HepG2 (cell line): ENCODE measurements around the gene NCAM2. TPM values are rescaled to one million over a fixed set of nuclear protein-coding genes. Genes with fewer than 3 reads are reported as not detected.

Experiments
- ATAC-seq: fragments of 200-7000 bp; cut with Tn5 transposase; 3 replicates; pipeline ENCODE4 v1.9.1; 2020; ENCODE audit warnings: mild to moderate bottlenecking, moderate library complexity
- BruUV-seq: library from RNA; stranded (reverse); fragments of 400-500 nt; replicated peaks from 2 replicates; lab custom pipeline; 2021; lab: Mats Ljungman, UMichigan
- CTCF ChIA-PET: fragments of 300-600 bp; formaldehyde crosslinking; extraction: SDS; loops from one replicate; lab custom pipeline; 2021; ENCODE audit warnings: low total read pairs, inconsistent platforms, low intra/inter-chr PET ratio; lab: Yijun Ruan, JAX
- POLR2A ChIA-PET: fragments of 350-600 bp; sonication (Branson Sonifier 250); formaldehyde crosslinking; loops from one replicate; lab custom pipeline; 2020; ENCODE audit warnings: antibody characterized with exemption, inconsistent platforms; lab: Yijun Ruan, JAX
- DNase-seq: peaks from one replicate; pipeline ENCODE4 v3.0.0-alpha.2; 2015; ENCODE audit warnings: low spot score
- FAIRE-seq: peaks from 3 replicates; lab custom pipeline; 2011; peaks lifted over from hg19 to GRCh38; lab: Jason Lieb, UNC
- H2AFZ ChIP-seq: one replicate; pipeline ENCODE4 v1.6.1; 2011; ENCODE audit warnings: low read length, inconsistent platforms
- H3K27ac ChIP-seq: fragments of 300-600 bp; 3 replicates; pipeline ENCODE4 v1.8.0; 2011; ENCODE audit warnings: mixed run types, mild to moderate bottlenecking, mixed read lengths, low read length, inconsistent platforms; ENCODE audit not compliant: insufficient read depth; ENCODE audit errors: extremely low read length
- H3K27me3 ChIP-seq, 2 experiments: fragments of 200-600 bp in 1 of 2; 2 replicates in 1 of 2; 3 replicates in 1 of 2; pipeline versions ENCODE4 v1.6.0 to v1.8.0; 2011; ENCODE audit warnings: low read length in 2 of 2, mild to moderate bottlenecking in 2 of 2, moderate library complexity in 2 of 2, inconsistent platforms in 1 of 2; ENCODE audit not compliant: insufficient read depth in 2 of 2, control insufficient read depth in 1 of 2
- H3K36me3 ChIP-seq, 2 experiments: fragments of 200-600 bp in 1 of 2; replicated peaks in 1 of 2; 2 replicates in 1 of 2; 3 replicates in 1 of 2; pipeline versions ENCODE4 v1.5.1 to v1.8.0; 2011; ENCODE audit warnings: low read length in 2 of 2, inconsistent platforms in 1 of 2; ENCODE audit not compliant: insufficient read depth in 2 of 2, control insufficient read depth in 1 of 2
- H3K4me1 ChIP-seq: 2 replicates; pipeline ENCODE4 v1.5.1; 2012; ENCODE audit warnings: low read length, inconsistent platforms; ENCODE audit not compliant: insufficient read depth
- H3K4me2 ChIP-seq: 2 replicates; pipeline ENCODE4 v1.6.0; 2011; ENCODE audit warnings: low read depth, low read length, inconsistent platforms
- H3K4me3 ChIP-seq, 3 experiments: fragments of 200-600 bp in 1 of 3; sonication (generic), shearing (Covaris generic) in 1 of 3; replicated peaks in 1 of 3; 2 replicates each; pipeline ENCODE4 v1.5.1; 2011 to 2016; ENCODE audit warnings: low read length in 3 of 3, inconsistent platforms in 2 of 3, low read depth in 2 of 3, mild to moderate bottlenecking in 2 of 3, control low read depth in 1 of 3, mixed read lengths in 1 of 3; ENCODE audit not compliant: insufficient read depth in 1 of 3
- H3K79me2 ChIP-seq: one replicate; pipeline ENCODE4 v1.6.1; 2011; ENCODE audit warnings: low read length, inconsistent platforms; ENCODE audit not compliant: insufficient read depth
- H3K9ac ChIP-seq: 2 replicates; pipeline ENCODE4 v1.6.0; 2011; ENCODE audit warnings: mild to moderate bottlenecking, low read depth, low read length, inconsistent platforms; ENCODE audit not compliant: insufficient read depth
- H3K9me3 ChIP-seq: 2 replicates; pipeline ENCODE4 v1.5.1; 2012; ENCODE audit warnings: mild to moderate bottlenecking, low read length
- H4K20me1 ChIP-seq: 2 replicates; pipeline ENCODE4 v1.6.0; 2011; ENCODE audit warnings: inconsistent platforms, mild to moderate bottlenecking, low read length, moderate library complexity; ENCODE audit not compliant: insufficient read depth
- JUN ChIP-seq: sonication (generic); formaldehyde crosslinking; IDR thresholded peaks from 2 replicates; pipeline ENCODE4 v1.4.0; 2020; ENCODE audit warnings: mild to moderate bottlenecking, missing genetic modification reagents
- MBD4 ChIP-seq: IDR thresholded peaks from 2 replicates; pipeline ENCODE4 v1.6.1; 2012; ENCODE audit warnings: low read length, inconsistent platforms, borderline replicate concordance
- NFKB2 ChIP-seq: sonication (generic); formaldehyde crosslinking; IDR thresholded peaks from 2 replicates; pipeline ENCODE4 v1.4.0; 2020; ENCODE audit warnings: missing genetic modification reagents, borderline replicate concordance
- SP5 ChIP-seq: IDR thresholded peaks from 2 replicates; pipeline ENCODE4 v1.6.1; 2016; ENCODE audit warnings: low read depth, borderline replicate concordance
- SRF ChIP-seq: IDR thresholded peaks from 2 replicates; pipeline ENCODE4 v1.6.1; 2011; ENCODE audit warnings: mild to moderate bottlenecking, low read depth, low read length, moderate library complexity
- ZNF17 ChIP-seq: sonication (generic); formaldehyde crosslinking; IDR thresholded peaks from 2 replicates; pipeline ENCODE4 v1.5.0; 2020; ENCODE audit warnings: mild to moderate bottlenecking, missing genetic modification reagents
- ZNF383 ChIP-seq: sonication (generic); formaldehyde crosslinking; IDR thresholded peaks from 2 replicates; pipeline ENCODE4 v1.4.0; 2020; ENCODE audit warnings: missing genetic modification reagents, mild to moderate bottlenecking, borderline replicate concordance
- ZNF510 ChIP-seq: sonication (generic); formaldehyde crosslinking; IDR thresholded peaks from 2 replicates; pipeline ENCODE4 v1.4.0; 2020; ENCODE audit warnings: low read depth, mild to moderate bottlenecking, missing genetic modification reagents
- ZNF672 ChIP-seq: sonication (generic); formaldehyde crosslinking; IDR thresholded peaks from 2 replicates; pipeline ENCODE4 v1.8.1; 2022; ENCODE audit warnings: missing genetic modification reagents
- ZNF737 ChIP-seq: sonication (generic); formaldehyde crosslinking; IDR thresholded peaks from 2 replicates; pipeline ENCODE4 v1.5.0; 2020; ENCODE audit warnings: missing genetic modification reagents, mild to moderate bottlenecking, borderline replicate concordance
- in situ Hi-C: cut with HindIII; loops from 2 replicates; pipeline ENCODE4 v1.10.0; 2017; ENCODE audit warnings: low pct_unique_long_range_greater_than_20kb; ENCODE audit not compliant: extremely low pct_ligation_motif_present
- intact Hi-C: fragments of 100-400 bp; cut with micrococcal nuclease; formaldehyde crosslinking; loops from one replicate; pipeline ENCODE4 v1.10.0; 2022; ENCODE audit not compliant: unreplicated experiment
- polyA plus RNA-seq, 8 experiments: library from polyadenylated mRNA; depleted of rRNA in 3 of 8; stranded (reverse) in 7 of 8; unstranded in 1 of 8; fragments of >200 nt; fragmentation: Illumina TruSeq in 4 of 8; extraction: Trizol in 4 of 8; gene quantifications; 2 replicates each; pipeline versions ENCODE4 v1.2.1 to v1.2.3, GENCODE V29; 2011 to 2016; ENCODE audit warnings: low read depth in 4 of 8, missing spikeins in 1 of 8, mixed read lengths in 1 of 8; ENCODE audit not compliant: insufficient read depth in 1 of 8
- total RNA-seq, 5 experiments: library from RNA; depleted of rRNA; stranded (reverse); fragments of >200 nt; fragmentation: Illumina TruSeq; extraction: Trizol; gene quantifications; 2 replicates each; pipeline ENCODE4 v1.2.3, GENCODE V29; 2016; ENCODE audit warnings: low read depth in 1 of 5
- TF ChIP-seq, protein P1 (sequence below): sonication (generic); formaldehyde crosslinking; IDR thresholded peaks from 2 replicates; pipeline ENCODE4 v1.4.0; 2020; ENCODE audit warnings: missing genetic modification reagents

Gene NCAM2
- total and polyA plus RNA-seq, 2 of the 13 experiments (the other 11 are each of a cell fraction or from before 2014, with no cell fraction given): not detected

DNA sequence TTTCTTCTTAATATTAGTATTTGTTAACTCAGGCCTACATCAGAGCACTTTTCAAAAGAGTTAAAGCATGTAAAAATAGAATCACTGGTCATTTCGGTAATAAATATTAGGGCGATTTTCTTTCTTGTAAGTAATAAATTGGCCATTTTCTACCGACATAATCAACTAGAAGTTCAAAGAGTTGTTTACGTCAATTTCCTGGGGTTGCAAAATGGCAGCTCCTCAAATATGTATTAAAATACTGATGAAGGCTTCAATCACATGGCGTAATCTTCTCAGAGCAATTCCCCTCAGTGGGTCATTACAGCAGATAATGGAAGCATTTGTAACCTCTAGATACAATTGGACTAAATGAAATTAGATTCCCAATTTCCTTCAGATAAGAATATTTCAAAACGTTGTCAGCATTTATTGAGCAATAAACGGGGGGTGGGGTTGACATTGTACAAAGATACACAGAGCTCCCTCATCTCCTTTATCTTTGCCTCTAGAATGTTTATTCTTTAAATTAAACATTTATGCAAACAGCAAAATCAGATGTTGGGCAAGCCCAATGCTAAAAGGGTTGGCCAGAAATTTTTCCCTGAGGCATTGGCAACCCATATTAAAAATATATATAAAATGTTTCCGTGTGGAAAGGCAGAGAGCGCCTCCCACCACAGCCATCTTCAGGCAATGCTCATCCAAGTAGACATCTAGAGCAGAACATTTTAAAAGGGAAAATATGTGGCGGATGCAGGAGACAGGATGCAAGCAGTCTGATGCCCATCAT lies 240.6 kb downstream of the NCAM2 start (continued):
- TF ChIP-seq JUN (CRISPR knock-in tag) (no peak), ZNF510 (CRISPR knock-in tag) (no peak), ZNF672 (no peak), SP5 (no peak), SRF (no peak), ZNF17 (CRISPR knock-in tag) (no peak)

DNA sequence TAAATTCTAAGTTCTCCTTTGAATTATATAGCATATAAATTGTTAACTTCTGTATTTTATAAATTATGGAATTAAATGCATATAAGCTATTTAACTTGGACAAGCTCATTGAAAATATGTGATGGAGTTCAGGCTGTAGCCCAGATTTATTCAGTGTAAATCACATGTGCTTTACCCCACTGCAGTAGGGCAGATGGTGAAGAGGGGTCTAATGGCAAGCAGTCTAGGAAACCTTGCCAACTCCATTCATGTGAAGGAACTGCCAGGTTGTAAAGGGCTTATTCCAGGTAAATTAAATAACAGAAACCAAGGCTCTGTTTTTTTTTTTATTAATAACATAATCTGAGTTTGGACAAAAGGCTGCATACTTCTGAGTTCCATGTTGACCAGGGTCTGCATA lies 243.2 kb downstream of the NCAM2 start:
- in situ Hi-C loops: no loop called here
- BruUV-seq: no TSS peak

More for the DNA sequence above, 243.2 kb downstream of the NCAM2 start:
- no peak for FAIRE-seq
- no peaks in the 10 kb centered on the region for H4K20me1 ChIP-seq
- ChIA-PET CTCF (no interaction called here), POLR2A (no interaction called here)
- TF ChIP-seq ZNF737 (CRISPR knock-in tag): no peak
- TF ChIP-seq, protein P1, sequence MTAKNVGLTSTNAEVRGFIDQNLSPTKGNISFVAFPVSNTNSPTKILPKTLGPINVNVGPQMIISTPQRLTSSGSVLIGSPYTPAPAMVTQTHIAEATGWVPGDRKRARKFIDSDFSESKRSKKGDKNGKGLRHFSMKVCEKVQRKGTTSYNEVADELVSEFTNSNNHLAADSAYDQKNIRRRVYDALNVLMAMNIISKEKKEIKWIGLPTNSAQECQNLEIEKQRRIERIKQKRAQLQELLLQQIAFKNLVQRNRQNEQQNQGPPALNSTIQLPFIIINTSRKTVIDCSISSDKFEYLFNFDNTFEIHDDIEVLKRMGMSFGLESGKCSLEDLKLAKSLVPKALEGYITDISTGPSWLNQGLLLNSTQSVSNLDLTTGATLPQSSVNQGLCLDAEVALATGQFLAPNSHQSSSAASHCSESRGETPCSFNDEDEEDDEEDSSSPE: no peak
- no peak for TF ChIP-seq MBD4
- TF ChIP-seq NFKB2: no peak
- TF ChIP-seq ZNF383: no peak
- no peaks in the 10 kb centered on the region for H3K36me3 ChIP-seq
- no peak overlapping the region for H2AFZ ChIP-seq
- ATAC-seq: no peak
- H3K9ac ChIP-seq: no peak overlapping the region
- no peak overlapping the region for H3K4me2 ChIP-seq
- H3K4me3 ChIP-seq: no peak overlapping the region
- no peak for DNase-seq
- no peaks in the 10 kb centered on the region for H3K27me3 ChIP-seq
- no peaks in the 10 kb centered on the region for H3K4me1 ChIP-seq
- H3K27ac ChIP-seq: no peak overlapping the region
- H3K79me2 ChIP-seq: no peaks in the 10 kb centered on the region
- H3K9me3 ChIP-seq: peaks cover 79% of the 10 kb centered on the region
- intact Hi-C loops: no loop called here
